ENCODE data around the gene RHOBTB1. TPM values are rescaled to one million over a fixed set of nuclear protein-coding genes. Genes with fewer than 3 reads are reported as not detected.

The RHOBTB1 gene
- total RNA-seq, 1 donor from 2014 or later: 13.5 TPM

DNA sequence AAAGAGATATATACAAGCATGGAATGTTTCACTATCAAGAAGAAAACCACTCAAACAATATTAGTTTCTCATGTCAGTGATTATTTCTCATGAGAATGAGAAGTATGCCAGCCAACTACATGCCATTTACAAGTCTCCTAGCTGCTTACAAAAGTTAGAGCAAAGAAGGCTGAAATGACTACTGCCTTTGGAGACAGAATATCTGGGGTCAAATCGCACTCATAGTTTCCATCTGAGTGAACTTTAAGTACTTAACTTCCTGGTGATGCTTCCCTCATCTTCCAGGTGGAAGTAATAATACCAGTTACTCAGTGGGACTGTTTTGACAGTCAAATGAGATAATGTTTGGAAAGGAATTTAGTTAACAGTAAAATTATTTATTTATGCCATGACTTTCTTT is 42.0 kb upstream of the RHOBTB1 start:
- TF ChIP-seq, protein P1, sequence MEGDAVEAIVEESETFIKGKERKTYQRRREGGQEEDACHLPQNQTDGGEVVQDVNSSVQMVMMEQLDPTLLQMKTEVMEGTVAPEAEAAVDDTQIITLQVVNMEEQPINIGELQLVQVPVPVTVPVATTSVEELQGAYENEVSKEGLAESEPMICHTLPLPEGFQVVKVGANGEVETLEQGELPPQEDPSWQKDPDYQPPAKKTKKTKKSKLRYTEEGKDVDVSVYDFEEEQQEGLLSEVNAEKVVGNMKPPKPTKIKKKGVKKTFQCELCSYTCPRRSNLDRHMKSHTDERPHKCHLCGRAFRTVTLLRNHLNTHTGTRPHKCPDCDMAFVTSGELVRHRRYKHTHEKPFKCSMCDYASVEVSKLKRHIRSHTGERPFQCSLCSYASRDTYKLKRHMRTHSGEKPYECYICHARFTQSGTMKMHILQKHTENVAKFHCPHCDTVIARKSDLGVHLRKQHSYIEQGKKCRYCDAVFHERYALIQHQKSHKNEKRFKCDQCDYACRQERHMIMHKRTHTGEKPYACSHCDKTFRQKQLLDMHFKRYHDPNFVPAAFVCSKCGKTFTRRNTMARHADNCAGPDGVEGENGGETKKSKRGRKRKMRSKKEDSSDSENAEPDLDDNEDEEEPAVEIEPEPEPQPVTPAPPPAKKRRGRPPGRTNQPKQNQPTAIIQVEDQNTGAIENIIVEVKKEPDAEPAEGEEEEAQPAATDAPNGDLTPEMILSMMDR (IDR thresholded peaks at IDR 0.05): no peak
- ATAC-seq (no peak), DNase-seq (no peak)
- Histone ChIP-seq H3K27me3 (ENCODE audit: low read depth) (no peaks in the 10 kb centered on the region), H3K36me3 (no peaks in the 10 kb centered on the region), H3K9me3 (no peaks in the 10 kb centered on the region), H3K4me1 (no peaks in the 10 kb centered on the region), H3K27ac (no peak overlapping the region), H3K4me3 (no peak overlapping the region)
- intact Hi-C loops (cut with DNase I): no loop called here

DNA sequence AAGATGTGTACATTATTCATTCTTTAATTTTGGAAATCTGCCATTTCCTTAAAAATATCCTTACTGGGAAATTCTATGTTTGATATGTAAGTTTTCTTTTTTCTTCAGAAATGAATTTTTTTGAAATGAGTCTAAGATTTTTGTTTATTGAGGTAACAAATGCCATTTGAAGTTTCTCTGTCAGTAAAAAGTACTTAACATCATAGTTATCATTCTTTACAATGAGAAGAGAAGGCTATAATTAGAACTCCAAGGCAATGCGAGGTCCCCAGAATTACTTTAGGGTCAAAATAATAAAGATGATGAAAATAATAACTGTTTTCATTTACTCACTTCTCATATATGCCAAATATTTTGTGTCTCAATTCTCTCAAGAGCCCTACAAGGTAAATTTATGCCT is 37.0 kb upstream of the RHOBTB1 start:
- DNase-seq (no peak), ATAC-seq (no peak)
- Histone ChIP-seq H3K4me3 (no peak overlapping the region), H3K27me3 (ENCODE audit: low read depth) (no peaks in the 10 kb centered on the region), H3K4me1 (no peaks in the 10 kb centered on the region), H3K9me3 (no peaks in the 10 kb centered on the region), H3K27ac (no peak overlapping the region), H3K36me3 (no peaks in the 10 kb centered on the region)
- intact Hi-C loops (cut with DNase I): no loop called here
- TF ChIP-seq, protein P1 (IDR thresholded peaks at IDR 0.05): no peak

DNA sequence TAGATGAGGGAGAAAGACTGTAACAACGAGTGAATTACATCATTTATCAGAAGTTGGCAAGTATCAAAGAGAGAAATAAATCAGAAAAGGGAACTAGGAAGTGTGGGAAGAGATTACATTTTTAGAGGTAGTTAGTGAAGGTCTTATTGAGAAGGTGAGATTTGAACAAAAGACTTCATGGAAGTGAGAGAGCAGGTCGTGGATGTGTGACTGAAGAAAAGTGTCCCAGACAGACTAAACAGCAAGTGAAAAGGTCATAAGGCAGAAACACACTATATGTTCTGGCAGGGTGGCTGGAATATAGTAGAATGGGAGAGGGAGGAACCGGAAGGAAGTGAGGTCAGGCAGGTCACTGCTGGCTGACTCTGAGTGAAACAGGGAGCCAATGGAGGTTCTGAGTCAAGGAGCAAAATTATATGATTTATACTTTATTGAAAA is 35.7 kb upstream of the RHOBTB1 start:
- DNase-seq: no peak
- H3K27ac ChIP-seq: no peak overlapping the region
- TF ChIP-seq, protein P1 (IDR thresholded peaks at IDR 0.05): no peak
- H3K9me3 ChIP-seq: no peaks in the 10 kb centered on the region
- H3K4me3 ChIP-seq: no peak overlapping the region
- no peaks in the 10 kb centered on the region for H3K36me3 ChIP-seq
- H3K27me3 ChIP-seq (ENCODE audit: low read depth): no peaks in the 10 kb centered on the region
- H3K4me1 ChIP-seq: no peaks in the 10 kb centered on the region
- intact Hi-C loops (cut with DNase I): no loop called here
- no peak for ATAC-seq

DNA sequence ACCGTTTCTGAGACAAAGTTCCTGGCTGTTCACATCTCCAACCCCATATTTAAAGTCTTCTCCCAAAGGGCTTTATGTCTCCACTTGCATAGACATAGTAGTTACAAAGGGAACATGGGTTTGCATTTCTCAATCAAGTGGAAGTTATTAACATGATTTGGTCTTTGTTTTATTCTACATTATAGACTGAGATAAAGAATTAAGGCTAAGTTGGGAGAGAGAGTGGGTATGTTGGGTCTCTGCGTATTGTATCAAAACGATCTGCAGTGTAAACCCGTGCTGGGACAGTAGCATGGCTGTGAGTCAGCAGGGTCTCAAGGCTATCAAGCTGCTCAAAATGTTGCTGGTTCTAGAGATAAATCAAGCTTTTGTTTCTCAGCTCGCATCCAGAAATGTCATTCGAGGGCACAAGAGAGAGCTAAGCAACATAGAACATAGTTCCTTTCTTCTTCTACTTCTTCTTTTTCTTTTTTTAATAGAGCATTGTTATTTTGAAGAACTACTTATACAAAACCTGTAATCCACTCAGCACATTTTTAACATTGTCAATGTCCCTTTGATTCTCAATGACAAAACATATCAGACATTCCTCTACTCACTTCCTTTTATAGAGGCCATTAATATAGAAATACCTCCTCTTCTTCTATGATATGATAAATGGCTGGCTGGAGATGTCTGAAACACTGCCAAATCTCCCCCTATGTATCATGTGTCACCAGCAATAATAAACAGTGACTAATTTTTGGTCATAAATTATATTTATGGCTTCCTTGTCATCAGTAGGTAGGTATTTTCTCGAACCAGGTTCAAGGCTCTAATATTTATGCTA is 34.5 kb upstream of the RHOBTB1 start:
- intact Hi-C loops (cut with DNase I): no loop called here
- Histone ChIP-seq H3K4me1 (no peaks in the 10 kb centered on the region), H3K27me3 (ENCODE audit: low read depth) (no peaks in the 10 kb centered on the region), H3K27ac (no peak overlapping the region), H3K9me3 (no peaks in the 10 kb centered on the region), H3K4me3 (no peak overlapping the region), H3K36me3 (no peaks in the 10 kb centered on the region)
- ATAC-seq (no peak), DNase-seq (no peak)
- TF ChIP-seq, protein P1 (IDR thresholded peaks at IDR 0.05): no peak

DNA sequence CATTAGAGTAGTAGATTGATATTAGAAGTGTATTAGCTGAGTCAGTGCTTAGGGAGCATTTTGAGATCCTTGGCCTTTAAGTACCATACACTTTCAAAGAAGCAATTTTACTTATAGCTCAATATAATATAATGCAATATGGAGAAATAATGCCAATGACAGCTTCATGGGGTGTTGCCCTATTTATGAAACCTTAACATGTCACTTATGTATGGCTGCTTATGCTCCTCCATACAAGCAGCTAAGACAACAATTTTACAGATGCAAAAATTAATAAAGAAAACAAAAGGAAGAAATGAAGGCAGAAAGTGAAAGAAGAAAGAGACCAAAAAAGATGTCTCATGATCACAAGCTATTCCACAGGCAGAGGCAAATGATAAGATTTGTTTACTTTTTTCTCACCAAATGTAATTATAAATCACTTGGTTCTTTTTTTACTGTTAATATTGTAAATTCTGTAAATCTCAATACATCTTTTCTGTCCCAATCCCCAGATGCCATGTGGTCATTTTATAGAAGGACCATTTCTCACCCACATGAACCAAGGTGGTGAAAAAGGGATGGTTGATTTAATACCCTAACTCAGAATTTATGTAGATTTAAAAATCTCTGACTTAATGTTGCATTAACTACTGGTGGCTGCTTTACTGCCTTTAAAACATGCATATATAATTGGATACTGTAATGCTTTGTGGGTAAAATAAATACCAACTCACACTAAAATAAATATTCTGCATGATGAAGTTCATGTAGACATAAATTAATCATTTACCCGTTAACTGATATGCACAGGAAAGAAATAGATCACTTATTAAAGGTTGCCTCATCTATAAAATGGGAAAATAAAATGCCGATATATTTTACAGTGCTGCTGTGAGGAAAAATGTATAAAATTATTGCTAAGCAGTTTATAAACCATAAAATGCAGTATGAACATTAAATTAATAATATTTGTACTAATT is 33.5 kb upstream of the RHOBTB1 start:
- DNase-seq (no peak), ATAC-seq (no peak)
- Histone ChIP-seq H3K9me3 (no peaks in the 10 kb centered on the region), H3K4me3 (no peak overlapping the region), H3K36me3 (no peaks in the 10 kb centered on the region), H3K27me3 (ENCODE audit: low read depth) (no peaks in the 10 kb centered on the region), H3K4me1 (no peaks in the 10 kb centered on the region), H3K27ac (no peak overlapping the region)
- TF ChIP-seq, protein P1 (IDR thresholded peaks at IDR 0.05): no peak
- intact Hi-C loops (cut with DNase I): no loop called here
